GM21619 (cell line): ENCODE measurements around the gene SLC25A20.
"Not testable (repeated sequence)": the region's sequence is repeated elsewhere in the genome, so short reads cannot be mapped to it uniquely, and the experiment has no call there.

Source experiments
- ATAC-seq: cut with Tn5 transposase; IDR thresholded peaks from one replicate; pipeline ENCODE4 v1.9.1; 2021; ENCODE audit not compliant: unreplicated experiment

Gene SLC25A20, protein sequence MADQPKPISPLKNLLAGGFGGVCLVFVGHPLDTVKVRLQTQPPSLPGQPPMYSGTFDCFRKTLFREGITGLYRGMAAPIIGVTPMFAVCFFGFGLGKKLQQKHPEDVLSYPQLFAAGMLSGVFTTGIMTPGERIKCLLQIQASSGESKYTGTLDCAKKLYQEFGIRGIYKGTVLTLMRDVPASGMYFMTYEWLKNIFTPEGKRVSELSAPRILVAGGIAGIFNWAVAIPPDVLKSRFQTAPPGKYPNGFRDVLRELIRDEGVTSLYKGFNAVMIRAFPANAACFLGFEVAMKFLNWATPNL

GRCh38 chr3:48898383-48899234, at the start of gene SLC25A20:
Gene SLC25A20, minus strand, starts transcription at chr3:48898882. Its CDS starts 88 bp downstream, at chr3:48898794.
- peak; percentile 77 for ATAC-seq

DNA sequence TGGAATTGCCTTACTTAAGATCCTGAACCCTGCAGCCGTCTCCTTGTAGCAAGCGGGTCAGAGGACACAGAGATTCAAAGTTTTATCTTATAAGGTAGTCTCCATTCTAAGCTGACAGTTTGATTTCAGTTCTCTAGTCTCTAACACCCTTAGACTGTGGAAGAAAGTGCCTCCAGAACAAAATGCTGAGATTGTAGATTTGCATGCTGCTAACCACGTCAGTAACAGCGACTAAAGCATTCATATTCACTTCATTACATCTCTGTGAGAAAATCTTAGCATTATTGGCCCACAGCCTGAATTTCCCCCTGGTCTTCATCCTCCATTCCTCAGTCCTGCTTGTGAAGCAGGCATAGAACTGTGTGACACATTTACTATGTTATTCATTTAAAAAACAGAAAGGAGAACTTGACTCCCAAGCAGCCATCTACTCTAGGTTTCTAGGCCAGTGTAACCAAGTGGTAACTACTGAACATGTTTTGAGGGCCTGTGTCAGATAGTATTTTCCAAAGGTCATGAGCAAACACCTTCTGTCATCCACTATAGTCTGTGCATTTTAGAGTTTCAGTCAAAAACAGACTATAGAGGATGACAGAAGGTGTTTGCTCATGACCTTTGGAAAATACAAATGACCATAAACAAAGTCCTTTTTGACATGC, 47.3 kb upstream of the SLC25A20 start:
- ATAC-seq: no peak

- ATAC-seq: no peak
These were observed 46.8 kb upstream of the SLC25A20 start for GRCh38 chr3:48945432-48945831.

DNA sequence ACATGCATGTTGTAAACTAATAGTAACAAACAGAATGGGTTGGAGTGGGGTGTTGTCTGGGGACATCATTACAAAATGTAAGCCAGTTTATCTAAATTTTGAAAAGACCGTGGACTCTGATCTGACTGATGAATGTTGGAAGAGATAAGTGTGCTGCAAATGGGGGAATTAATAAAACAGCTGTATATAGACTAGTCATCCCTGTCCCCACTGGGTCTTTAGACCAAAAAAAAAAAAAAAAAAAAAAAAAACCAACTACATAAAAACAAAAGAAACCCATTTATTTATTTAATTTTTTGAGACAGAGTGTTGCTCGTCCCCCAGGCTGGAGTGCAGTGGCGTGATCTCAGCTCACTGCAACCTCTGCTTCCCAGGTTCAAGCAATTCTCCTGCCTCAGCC, 40.0 kb upstream of the SLC25A20 start:
- no peak for ATAC-seq

DNA sequence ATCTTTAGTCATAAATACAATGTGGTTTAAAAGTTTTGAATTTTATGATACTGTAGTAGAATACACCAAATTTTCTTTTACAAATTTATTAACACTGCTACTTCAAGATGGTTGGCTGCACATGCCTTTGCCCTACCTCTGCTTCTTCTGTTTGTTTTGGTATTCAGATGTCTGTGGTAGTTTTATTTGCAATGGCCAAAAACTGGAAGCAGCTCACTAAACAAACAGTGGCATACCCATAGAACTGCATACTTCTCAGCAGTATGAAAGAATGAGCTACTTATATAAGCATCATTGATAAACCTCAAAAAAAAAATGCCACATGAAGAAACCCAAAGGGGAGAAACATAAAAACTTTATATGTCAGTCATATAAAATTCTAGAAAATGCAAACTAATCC, 39.5 kb upstream of the SLC25A20 start:
- ATAC-seq: no peak

DNA sequence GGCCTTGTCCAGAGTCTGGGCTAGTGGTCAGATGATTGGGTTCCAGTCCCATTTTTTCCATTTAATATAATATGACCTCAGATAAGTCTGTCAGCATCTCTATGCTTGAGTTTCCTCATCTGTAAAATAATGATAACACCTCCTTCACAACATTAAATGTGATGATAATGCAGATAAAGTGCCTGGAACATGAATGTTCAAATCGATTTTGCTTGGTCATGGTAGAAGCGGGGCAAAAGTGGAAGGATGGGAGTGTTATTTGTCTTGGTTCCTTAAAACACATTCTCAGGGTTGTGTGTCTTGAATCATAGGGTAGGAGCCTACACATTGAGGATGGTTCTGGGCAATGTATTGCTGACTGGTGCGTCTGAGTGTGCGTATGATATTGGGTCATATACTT, 36.8 kb upstream of the SLC25A20 start:
- no peak for ATAC-seq

GRCh38 chr3:48934333-48934991, 35.8 kb upstream of the SLC25A20 start:
- no peak for ATAC-seq

DNA sequence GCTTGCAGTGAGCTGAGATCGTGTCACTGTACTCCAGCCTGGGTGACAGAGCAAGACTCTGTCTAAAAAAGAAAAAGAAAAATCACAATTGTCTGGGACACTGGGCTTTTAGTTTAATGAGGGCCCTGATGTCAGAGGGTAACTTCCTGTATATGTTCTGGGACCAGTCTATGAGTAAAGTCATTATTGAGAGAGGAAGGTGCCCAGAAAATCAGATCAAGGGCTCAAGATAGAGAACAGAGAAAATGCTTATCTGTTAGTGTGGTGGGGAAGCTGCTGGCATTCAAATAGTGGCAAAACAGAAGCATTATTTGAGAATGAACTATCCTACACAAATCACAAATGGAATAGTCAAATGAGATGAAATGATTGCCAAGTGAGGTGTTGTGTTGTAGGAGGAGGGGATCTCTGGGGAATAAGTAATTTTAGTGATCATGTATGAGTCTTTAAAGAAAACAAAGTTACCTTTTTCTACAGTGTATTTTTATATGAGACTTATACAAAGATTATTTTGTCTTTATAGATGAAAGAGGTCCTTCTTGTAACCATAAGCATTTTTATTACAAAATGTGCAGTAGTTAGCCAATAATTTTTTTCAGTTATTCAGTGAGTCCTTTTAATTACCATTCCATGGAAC, 33.4 kb upstream of the SLC25A20 start:
- ATAC-seq: no peak

GRCh38 chr3:48930590-48930989, 31.9 kb upstream of the SLC25A20 start:
- ATAC-seq: no peak

DNA sequence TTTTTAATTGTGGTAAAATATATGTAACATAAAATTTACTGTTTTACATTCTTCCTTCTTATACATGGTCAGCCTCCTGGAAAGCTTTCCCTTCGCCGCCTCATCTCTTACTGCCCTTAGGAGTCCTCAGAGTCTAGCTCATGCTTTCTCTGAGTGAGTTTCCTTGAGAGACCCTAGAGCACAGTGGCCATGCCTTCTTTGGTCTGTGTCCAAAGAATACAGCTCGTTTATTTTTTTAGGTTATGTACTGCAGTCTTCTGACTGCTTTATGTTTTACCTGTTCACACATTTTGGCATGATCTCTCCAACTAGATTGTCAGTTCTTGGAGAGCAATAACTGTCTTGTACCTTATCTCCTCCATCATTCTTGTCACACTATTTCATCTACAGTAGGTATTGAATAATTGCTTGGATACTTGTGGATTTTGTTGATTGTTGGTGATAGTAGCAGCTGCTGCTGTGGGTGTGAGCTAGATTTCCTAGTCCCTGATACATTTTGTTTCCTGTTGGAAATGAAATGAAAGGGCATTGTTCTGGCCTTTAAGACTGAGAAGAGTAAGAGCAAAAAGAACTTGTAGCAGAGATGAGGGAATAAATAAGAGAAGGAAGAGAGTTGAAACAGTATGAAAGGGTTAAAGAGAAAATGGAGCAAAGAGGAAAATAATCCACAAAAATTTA, 30.8 kb upstream of the SLC25A20 start:
- ATAC-seq: no peak

DNA sequence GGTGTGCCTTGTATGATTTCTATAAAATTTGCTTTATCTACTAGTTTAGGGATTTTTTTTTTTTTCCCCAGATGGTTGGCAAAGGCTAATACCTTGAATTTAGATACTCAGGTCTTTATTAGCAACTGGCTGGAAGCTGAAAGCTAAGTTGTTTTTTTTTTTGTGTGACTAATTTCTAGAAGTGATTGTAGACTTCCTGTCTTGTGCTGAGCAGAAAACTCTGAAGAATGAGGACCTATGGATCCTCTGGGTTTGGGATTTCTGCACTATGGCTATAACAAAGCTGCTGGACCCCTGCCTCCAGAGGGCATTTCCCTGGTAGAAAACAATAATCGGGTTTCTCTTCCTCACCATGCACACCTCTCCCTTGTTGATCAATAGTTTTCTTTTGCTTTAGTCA, 30.0 kb upstream of the SLC25A20 start:
- ATAC-seq: no peak

DNA sequence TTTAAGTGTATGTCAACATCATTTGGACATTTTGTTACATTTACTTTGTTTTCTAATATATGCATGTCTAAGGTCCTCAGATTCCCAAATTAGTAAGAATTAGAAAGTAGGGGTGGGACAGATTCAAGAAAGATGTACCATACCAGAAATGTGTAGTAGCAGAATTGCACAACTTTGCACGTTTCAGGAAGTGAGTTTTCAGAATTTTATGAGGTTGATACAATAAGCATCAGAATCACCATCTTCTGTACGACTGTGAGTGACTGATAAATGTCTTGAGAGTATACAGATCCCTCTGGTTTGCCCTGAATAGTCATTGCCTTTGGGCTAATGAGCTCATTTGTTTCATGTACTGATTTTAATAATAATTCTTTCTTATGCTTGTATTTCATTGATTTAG, 29.2 kb upstream of the SLC25A20 start:
- no peak for ATAC-seq

DNA sequence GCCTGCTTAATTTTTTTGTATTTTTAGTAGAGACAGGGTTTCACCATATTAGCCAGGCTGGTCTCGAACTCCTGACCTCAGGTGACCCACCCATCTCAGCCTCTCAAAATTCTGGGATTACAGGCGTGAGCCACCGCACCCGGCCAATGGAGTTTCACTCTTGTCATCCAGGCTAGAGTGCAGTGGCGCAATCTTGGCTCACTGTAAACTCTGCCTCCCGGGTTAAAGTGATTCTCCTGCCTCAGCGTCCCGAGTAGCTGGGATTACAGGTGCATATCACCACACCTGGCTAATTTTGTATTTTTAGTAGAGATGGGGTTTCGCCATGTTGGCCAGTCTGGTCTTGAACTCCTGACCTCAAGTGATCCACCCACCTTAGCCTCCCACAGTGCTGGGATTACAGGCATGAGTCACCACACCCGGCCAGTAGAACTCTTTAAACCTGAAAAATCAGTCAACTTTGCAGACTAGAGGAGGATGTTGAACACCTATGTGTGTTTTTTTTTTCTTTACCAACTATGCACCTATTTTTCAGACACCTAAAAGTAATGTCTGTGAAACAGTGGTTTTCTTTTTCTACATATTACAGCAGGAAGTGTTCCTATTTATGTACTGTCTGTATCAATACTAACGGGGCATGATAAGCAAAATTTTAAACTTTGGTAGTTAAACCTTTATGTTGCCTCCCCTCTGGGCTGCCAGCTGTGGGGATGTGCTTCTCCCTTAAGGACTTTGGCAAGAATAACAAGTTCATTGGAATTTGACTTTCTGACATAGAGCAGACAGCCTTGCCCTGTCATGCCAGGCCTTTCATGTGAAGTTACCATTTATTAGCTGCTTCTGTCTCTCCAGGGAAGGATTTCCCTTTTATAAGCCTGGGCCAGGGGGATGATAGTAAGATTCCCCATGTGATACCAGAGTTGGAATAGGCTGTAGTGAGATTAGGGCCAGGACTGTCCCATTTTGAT, 28.0 kb upstream of the SLC25A20 start:
- no peak for ATAC-seq

GRCh38 chr3:48919215-48920138, 20.8 kb upstream of the SLC25A20 start:
- ATAC-seq: peak; percentile 19

GRCh38 chr3:48918388-48919214, 19.9 kb upstream of the SLC25A20 start, which contains the start of gene ARIH2:
Gene ARIH2, plus strand, starts transcription at chr3:48918842. Its CDS starts 8,717 bp downstream, at chr3:48927559.
- ATAC-seq: peak; percentile 73

DNA sequence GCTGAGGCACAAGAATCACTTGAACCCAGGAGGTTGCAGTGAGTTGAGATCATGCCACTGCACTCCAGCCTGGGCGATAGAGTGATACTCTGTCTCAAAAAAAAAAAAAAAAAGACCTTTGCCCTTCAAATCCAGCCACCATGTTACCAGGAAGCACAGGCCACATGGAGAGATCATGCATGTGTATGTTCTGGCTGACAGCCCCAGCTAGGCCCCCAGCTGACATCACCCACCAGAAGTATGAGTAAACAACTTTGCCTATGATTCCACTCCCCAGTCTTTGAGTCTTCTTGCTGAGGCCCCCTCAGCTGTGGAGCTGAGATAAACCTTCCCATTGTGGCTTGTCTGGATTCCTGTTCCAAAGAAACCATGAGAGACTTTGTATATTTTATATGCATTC, 16.6 kb upstream of the SLC25A20 start:
- no peak for ATAC-seq

GRCh38 chr3:48907026-48907425, 8.3 kb upstream of the SLC25A20 start:
- not testable (repeated sequence) for ATAC-seq
